ENCODE data around the gene ARFGAP3.

Gene ARFGAP3

GRCh38 chr22:42856865-42857704 lies at the start of gene ARFGAP3:
ARFGAP3 (minus strand) TSS chr22:42857273; CDS start chr22:42857182, 91 bp downstream.
- peak; percentile 59 to 72 for DNase-seq

- DNase-seq = no peak
These were observed 48.7 kb upstream of the ARFGAP3 start for GRCh38 chr22:42905702-42906183.

GRCh38 chr22:42905217-42905616 lies 48.1 kb upstream of the ARFGAP3 start:
- no peak for DNase-seq

GRCh38 chr22:42904050-42904449 lies 47.0 kb upstream of the ARFGAP3 start:
- no peak for DNase-seq

GRCh38 chr22:42902875-42903510 lies 45.9 kb upstream of the ARFGAP3 start:
- no peak for DNase-seq

- no peak for DNase-seq
These were observed 44.9 kb upstream of the ARFGAP3 start for GRCh38 chr22:42901790-42902508.

- no peak for DNase-seq
These were observed 40.9 kb upstream of the ARFGAP3 start for GRCh38 chr22:42897960-42898359.

GRCh38 chr22:42895541-42895981 lies 38.5 kb upstream of the ARFGAP3 start:
- DNase-seq = no peak

- DNase-seq = no peak
These were observed 38.0 kb upstream of the ARFGAP3 start for GRCh38 chr22:42895087-42895486.

GRCh38 chr22:42893371-42894150 lies 36.5 kb upstream of the ARFGAP3 start:
- no peak for DNase-seq

- no peak for DNase-seq
These were observed 35.7 kb upstream of the ARFGAP3 start for GRCh38 chr22:42892571-42893316.

- DNase-seq = no peak
These were observed 35.1 kb upstream of the ARFGAP3 start for GRCh38 chr22:42892156-42892555.

GRCh38 chr22:42891696-42892095 lies 34.6 kb upstream of the ARFGAP3 start:
- no peak for DNase-seq

- no peak for DNase-seq
These were observed 33.9 kb upstream of the ARFGAP3 start for GRCh38 chr22:42891008-42891407.

- no peak for DNase-seq
These were observed 32.2 kb upstream of the ARFGAP3 start for GRCh38 chr22:42889304-42889703.

- DNase-seq = no peak
These were observed 30.7 kb upstream of the ARFGAP3 start for GRCh38 chr22:42887523-42888507.

- DNase-seq = no peak
These were observed 30.0 kb upstream of the ARFGAP3 start for GRCh38 chr22:42887120-42887519.

GRCh38 chr22:42885446-42885845 lies 28.4 kb upstream of the ARFGAP3 start:
- DNase-seq = no peak

GRCh38 chr22:42884616-42885375 lies 27.7 kb upstream of the ARFGAP3 start:
- no peak for DNase-seq

GRCh38 chr22:42883970-42884369 lies 26.9 kb upstream of the ARFGAP3 start:
- DNase-seq = no peak
